ENCODE results near the gene MCCC2.

DNA sequence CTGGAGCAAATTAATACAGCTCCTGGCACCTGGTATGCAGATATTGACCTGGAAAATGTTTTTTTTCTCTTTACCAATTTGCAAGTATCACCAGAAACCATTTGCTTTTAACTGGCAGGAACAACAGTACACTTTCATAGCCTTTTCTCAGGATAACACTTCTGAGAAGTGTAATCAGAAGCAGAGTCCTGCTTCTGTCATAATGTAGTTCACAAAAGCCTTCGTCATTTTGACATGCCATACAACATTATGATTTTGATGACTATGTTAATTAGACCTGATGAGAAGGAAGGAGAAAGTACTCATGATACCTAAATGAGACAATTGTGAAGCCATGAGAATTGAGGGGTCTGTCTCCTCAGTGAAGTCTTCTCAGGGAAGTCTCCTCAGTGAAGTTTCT is 90.8 kb downstream of the MCCC2 start:
- no peak for TF ChIP-seq EZH2 (IDR thresholded peaks at IDR 0.05; ENCODE audit: insufficient read depth, poor library complexity, severe bottlenecking)
- no peak for TF ChIP-seq EZH2phosphoT487 (IDR thresholded peaks at IDR 0.05; ENCODE audit: insufficient read depth, low read depth)

Data from GM23248 (cell line).